ENCODE results near the gene ZNF48. TPM values are rescaled to one million over a fixed set of nuclear protein-coding genes. Genes with fewer than 3 reads are reported as not detected.

ZNF48 gene
- total RNA-seq, 1 experiment from 2014 or later: 20.5 TPM

DNA sequence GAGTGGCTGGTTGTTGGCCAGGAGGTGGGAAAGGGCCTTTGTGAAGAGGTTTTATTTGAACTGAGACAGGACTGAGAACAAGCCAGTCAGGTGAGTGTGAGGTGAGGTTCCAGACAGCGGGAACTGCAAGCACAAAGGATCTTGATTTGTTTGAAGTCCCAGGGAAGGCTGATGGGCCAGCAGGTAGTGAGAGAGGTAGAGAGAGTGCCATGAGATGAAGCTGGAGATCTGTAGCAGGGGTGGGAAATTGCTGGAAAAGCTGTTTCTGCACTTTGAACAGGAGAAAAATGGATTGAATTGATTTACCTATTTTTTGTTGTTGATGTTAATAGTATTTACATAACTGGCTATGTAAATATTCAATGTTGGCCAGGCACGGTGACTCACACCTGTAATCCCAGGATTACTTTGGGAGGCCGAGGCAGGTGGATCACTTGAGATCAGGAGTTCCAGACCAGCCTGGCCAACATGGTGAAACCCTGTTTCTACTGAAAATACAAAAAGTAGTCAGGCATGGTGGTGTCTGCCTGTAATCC lies 42.4 kb downstream of the ZNF48 start:
- no peak for DNase-seq
- H3K4me2 ChIP-seq (ENCODE audit: low read depth, low read length, poor library complexity, severe bottlenecking): no peak overlapping the region
- H3K27ac ChIP-seq (ENCODE audit: low read length): no peak overlapping the region
- no peak overlapping the region for H2AFZ ChIP-seq (ENCODE audit: low read length)
- peaks cover 16% of the 10 kb centered on the region for H3K4me1 ChIP-seq (ENCODE audit: low read length)
- no peaks in the 10 kb centered on the region for H3K27me3 ChIP-seq (ENCODE audit: low read length)
- H4K20me1 ChIP-seq (ENCODE audit: insufficient read depth, low read depth, low read length): no peaks in the 10 kb centered on the region
- no peaks in the 10 kb centered on the region for H3K79me2 ChIP-seq (ENCODE audit: low read length)
- H3K36me3 ChIP-seq (ENCODE audit: insufficient read depth, low read length): no peaks in the 10 kb centered on the region
- H3K9me3 ChIP-seq (ENCODE audit: low read length): no peaks in the 10 kb centered on the region
- H3K9me2 ChIP-seq (replicated peaks; ENCODE audit: insufficient read depth, low read length): no peaks in the 10 kb centered on the region
- H3K9ac ChIP-seq (ENCODE audit: low read length): no peak overlapping the region
- H3K4me3 ChIP-seq (ENCODE audit: low read length): no peak overlapping the region

DNA sequence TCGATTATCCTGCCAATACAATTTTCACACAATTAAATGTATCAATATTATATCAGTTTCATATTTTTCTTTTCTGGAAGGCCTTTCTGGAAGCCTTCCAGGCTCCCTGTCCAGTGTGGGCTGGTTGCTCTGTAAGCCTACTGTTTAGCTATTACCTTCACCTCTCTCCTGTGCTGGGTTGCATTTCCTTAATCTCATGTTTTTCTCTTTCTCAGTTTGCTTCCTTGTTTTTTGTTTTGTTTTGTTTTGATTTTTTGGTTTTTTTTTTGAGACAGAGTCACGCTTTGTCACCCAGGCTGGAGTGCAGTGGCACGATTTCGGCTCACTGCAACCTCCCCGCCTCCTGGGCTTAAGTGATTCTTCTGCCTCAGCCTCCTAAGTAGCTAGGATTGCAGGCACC lies 43.6 kb downstream of the ZNF48 start:
- Histone ChIP-seq H3K9me2 (replicated peaks; ENCODE audit: insufficient read depth, low read length) (no peaks in the 10 kb centered on the region), H3K4me2 (ENCODE audit: low read depth, low read length, poor library complexity, severe bottlenecking) (no peak overlapping the region), H4K20me1 (ENCODE audit: insufficient read depth, low read depth, low read length) (peaks cover 7% of the 10 kb centered on the region; the same call in 1 of the 2 replicates), H3K27me3 (ENCODE audit: low read length) (no peaks in the 10 kb centered on the region), H3K36me3 (ENCODE audit: insufficient read depth, low read length) (peaks cover 6% of the 10 kb centered on the region; the same call in 1 of the 2 replicates), H3K9me3 (ENCODE audit: low read length) (no peaks in the 10 kb centered on the region), H3K79me2 (ENCODE audit: low read length) (peaks cover 5% of the 10 kb centered on the region; the same call in 1 of the 2 replicates), H3K27ac (ENCODE audit: low read length) (no peak overlapping the region), H3K4me1 (ENCODE audit: low read length) (peaks cover 20% of the 10 kb centered on the region), H3K4me3 (ENCODE audit: low read length) (no peak overlapping the region), H3K9ac (ENCODE audit: low read length) (no peak overlapping the region), H2AFZ (ENCODE audit: low read length) (no peak overlapping the region)
- no peak for DNase-seq

DNA sequence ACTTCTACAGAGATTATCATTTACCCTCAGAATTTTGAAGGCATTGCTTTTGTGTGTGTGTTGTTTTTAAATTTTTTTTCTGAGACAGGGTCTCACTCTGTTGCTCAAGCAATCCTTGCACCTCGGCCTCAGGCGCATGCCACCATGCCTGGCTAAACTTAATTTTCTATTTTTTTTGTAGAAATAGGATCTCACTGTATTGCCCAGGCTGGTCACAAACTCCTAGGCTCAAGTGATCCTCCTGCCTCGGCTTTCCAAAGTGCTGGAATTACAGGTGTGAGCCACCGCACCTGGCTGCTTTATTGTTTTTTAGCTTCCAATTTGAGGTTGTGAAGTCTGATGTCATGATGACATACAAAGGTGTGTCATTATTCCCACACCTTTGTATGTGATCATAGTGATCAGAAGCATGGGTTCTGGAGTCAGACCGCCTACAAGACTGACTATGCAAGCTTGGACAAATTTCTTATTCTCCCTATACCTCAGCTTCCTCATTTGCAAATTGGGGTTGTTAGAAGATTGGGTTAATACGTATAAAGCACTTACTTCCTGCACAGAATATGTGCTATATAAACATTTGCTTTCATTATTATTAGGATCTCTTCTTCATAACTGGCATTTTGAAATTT lies 44.6 kb downstream of the ZNF48 start:
- no peaks in the 10 kb centered on the region for H3K9me3 ChIP-seq (ENCODE audit: low read length)
- peak overlapping the region; percentile 23 for H3K4me2 ChIP-seq (ENCODE audit: low read depth, low read length, poor library complexity, severe bottlenecking)
- peaks cover 15% of the 10 kb centered on the region for H3K79me2 ChIP-seq (ENCODE audit: low read length)
- H3K9me2 ChIP-seq (replicated peaks; ENCODE audit: insufficient read depth, low read length): no peaks in the 10 kb centered on the region
- H3K4me3 ChIP-seq (ENCODE audit: low read length): no peak overlapping the region
- H3K4me1 ChIP-seq (ENCODE audit: low read length): peaks cover 30% of the 10 kb centered on the region
- DNase-seq: peak; percentile 65
- no peak overlapping the region for H3K9ac ChIP-seq (ENCODE audit: low read length)
- H3K27me3 ChIP-seq (ENCODE audit: low read length): no peaks in the 10 kb centered on the region
- peaks cover 11% of the 10 kb centered on the region; the same call in 1 of the 2 replicates for H3K36me3 ChIP-seq (ENCODE audit: insufficient read depth, low read length)
- peaks cover 17% of the 10 kb centered on the region for H4K20me1 ChIP-seq (ENCODE audit: insufficient read depth, low read depth, low read length)
- H2AFZ ChIP-seq (ENCODE audit: low read length): no peak overlapping the region
- H3K27ac ChIP-seq (ENCODE audit: low read length): no peak overlapping the region

DNA sequence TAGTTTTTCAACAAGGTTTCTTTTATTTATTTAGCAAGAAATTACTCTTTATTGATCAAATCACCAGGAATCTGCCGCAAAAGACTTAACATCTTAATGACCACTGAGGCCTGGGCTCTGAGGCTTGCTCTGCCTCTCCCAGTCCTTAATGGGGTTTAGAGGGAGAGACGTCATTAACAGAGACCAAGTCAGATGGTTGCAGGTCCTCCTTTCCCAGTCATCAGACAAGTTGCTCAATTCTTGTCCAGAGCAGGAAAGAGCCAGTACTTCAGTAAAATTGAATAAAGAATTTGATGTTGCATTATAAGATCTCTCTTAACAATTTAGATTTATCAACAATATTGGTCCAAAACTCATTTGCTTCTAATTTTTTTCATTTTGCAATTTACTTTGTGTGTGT lies 48.4 kb downstream of the ZNF48 start:
- peak overlapping the region; percentile 97 for H3K4me2 ChIP-seq (ENCODE audit: low read depth, low read length, poor library complexity, severe bottlenecking)
- H4K20me1 ChIP-seq (ENCODE audit: insufficient read depth, low read depth, low read length): peaks cover 22% of the 10 kb centered on the region
- H3K79me2 ChIP-seq (ENCODE audit: low read length): peaks cover 23% of the 10 kb centered on the region
- no peaks in the 10 kb centered on the region for H3K9me2 ChIP-seq (replicated peaks; ENCODE audit: insufficient read depth, low read length)
- peaks cover 39% of the 10 kb centered on the region for H3K4me1 ChIP-seq (ENCODE audit: low read length)
- H3K4me3 ChIP-seq (ENCODE audit: low read length): no peak overlapping the region
- no peaks in the 10 kb centered on the region for H3K9me3 ChIP-seq (ENCODE audit: low read length)
- no peak overlapping the region for H2AFZ ChIP-seq (ENCODE audit: low read length)
- no peak overlapping the region for H3K27ac ChIP-seq (ENCODE audit: low read length)
- DNase-seq: no peak
- no peak overlapping the region for H3K9ac ChIP-seq (ENCODE audit: low read length)
- peaks cover 11% of the 10 kb centered on the region; the same call in 1 of the 2 replicates for H3K36me3 ChIP-seq (ENCODE audit: insufficient read depth, low read length)
- H3K27me3 ChIP-seq (ENCODE audit: low read length): no peaks in the 10 kb centered on the region

DNA sequence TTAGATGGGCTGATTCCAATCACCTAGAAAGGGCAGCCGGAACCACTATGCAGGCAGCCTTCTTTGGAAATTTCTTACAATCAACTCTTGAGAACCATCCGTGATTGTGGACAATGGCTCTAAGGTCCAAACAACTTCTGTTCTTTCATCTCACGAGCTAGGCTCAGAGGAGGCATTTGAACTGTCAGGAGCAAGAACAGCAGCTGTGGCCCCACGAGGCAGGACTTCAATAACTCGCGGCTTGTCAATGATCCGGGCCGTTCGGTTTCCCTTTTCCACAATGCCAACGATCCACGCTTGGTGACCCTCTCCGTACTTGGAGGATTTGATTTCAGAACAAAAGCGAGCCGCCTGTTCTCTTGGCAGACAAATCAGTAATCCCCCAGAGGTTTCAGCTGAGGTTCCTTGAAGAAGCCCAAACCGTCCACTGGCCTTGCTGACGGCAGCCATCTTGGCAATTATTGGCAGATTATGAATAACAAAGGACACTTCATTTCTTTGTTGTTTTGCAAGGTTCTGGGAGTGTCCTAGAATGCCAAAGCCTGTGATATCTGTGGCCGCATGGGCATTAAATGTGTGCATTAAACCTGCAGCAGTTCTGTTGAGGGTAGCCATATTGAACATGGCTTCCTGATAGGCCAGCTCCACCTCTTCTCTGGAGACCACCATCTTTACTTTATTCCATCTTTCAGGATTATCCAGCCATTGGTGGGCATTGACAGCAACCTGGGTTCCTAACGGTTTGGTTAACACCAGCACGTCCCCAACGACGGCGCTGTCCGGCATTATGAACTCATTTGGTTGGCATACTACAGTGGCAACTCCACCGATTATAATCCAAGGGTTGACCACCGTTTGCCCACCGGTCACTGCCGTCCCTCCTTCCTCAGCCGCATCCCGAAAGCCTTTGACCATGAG lies 49.3 kb downstream of the ZNF48 start:
- Histone ChIP-seq H2AFZ (ENCODE audit: low read length) (no peak overlapping the region), H3K9me3 (ENCODE audit: low read length) (no peaks in the 10 kb centered on the region), H3K4me1 (ENCODE audit: low read length) (peaks cover 34% of the 10 kb centered on the region), H3K27me3 (ENCODE audit: low read length) (no peaks in the 10 kb centered on the region), H3K4me2 (ENCODE audit: low read depth, low read length, poor library complexity, severe bottlenecking) (peak overlapping the region; percentile 97), H3K27ac (ENCODE audit: low read length) (no peak overlapping the region), H3K9ac (ENCODE audit: low read length) (peak overlapping the region; percentile 99), H3K9me2 (replicated peaks; ENCODE audit: insufficient read depth, low read length) (no peaks in the 10 kb centered on the region), H4K20me1 (ENCODE audit: insufficient read depth, low read depth, low read length) (peaks cover 22% of the 10 kb centered on the region), H3K36me3 (ENCODE audit: insufficient read depth, low read length) (peaks cover 11% of the 10 kb centered on the region; the same call in 1 of the 2 replicates), H3K4me3 (ENCODE audit: low read length) (peak overlapping the region; percentile 89), H3K79me2 (ENCODE audit: low read length) (peaks cover 23% of the 10 kb centered on the region)
- DNase-seq: no peak

DNA sequence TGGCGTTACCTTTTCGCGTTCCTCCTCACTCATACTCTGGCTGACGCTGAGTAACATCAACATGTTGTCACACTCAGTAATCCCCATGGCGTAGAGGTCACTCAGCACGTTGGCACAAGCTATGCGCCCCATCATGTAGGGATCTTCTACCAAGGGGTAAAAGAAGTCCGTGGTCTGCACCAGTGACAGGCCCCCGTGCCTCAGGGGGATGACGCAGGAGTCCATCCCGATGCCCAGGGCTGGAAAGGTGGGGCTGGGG lies 49.9 kb downstream of the ZNF48 start:
- H3K4me1 ChIP-seq (ENCODE audit: low read length): peaks cover 29% of the 10 kb centered on the region
- H4K20me1 ChIP-seq (ENCODE audit: insufficient read depth, low read depth, low read length): peaks cover 22% of the 10 kb centered on the region
- H3K27ac ChIP-seq (ENCODE audit: low read length): peak overlapping the region; percentile 75
- peak overlapping the region; percentile 99 for H3K9ac ChIP-seq (ENCODE audit: low read length)
- no peak for DNase-seq
- peak overlapping the region; percentile 89 for H3K4me3 ChIP-seq (ENCODE audit: low read length)
- peaks cover 11% of the 10 kb centered on the region; the same call in 1 of the 2 replicates for H3K36me3 ChIP-seq (ENCODE audit: insufficient read depth, low read length)
- peaks cover 23% of the 10 kb centered on the region for H3K79me2 ChIP-seq (ENCODE audit: low read length)
- H2AFZ ChIP-seq (ENCODE audit: low read length): peak overlapping the region; percentile 98; the same call in 1 of the 2 replicates
- no peaks in the 10 kb centered on the region for H3K27me3 ChIP-seq (ENCODE audit: low read length)
- no peaks in the 10 kb centered on the region for H3K9me2 ChIP-seq (replicated peaks; ENCODE audit: insufficient read depth, low read length)
- no peaks in the 10 kb centered on the region for H3K9me3 ChIP-seq (ENCODE audit: low read length)
- peak overlapping the region; percentile 97 for H3K4me2 ChIP-seq (ENCODE audit: low read depth, low read length, poor library complexity, severe bottlenecking)

DNA sequence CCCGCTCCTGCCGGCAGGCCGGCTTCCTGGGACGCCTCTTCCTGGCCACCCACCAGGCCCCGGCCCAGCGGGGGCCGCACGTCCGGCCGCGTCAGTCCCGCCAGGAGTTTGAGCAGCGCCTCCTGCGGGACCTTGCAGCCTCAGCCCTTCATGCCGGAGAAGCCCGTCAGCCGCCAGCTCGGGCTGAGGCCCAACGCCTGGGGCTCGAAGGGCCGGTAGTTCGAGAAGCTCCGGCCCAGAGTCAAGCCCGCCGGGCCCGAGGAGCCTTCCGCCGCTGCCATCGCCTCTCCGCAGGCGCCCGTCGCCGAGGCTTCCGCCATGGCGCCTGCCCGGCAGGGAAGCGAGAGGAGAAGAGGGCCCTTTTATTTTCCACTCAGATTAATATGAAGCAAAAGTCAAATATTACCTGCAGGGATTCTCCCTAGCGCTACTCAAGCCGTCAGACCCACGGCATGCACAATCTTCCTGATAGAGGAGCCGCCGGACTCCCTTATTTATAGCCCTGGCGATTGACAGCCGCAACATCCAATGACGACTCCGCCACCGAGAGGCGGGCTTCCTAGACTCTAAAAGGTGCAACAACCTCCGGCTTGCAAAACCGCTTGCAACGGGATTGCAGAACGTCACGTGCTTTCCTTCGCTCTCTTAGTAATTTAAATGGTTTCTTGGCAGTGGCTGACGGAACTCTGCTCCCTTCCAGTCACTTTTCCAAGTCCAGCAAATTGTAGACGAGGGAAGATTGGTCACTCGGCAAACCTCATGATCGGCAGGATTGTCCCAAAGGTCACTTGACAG lies 50.4 kb downstream of the ZNF48 start, which contains the start of gene SEPHS2:
TSS of gene SEPHS2 (minus strand) at position 467 of the 795 bp plus-strand sequence. CDS start at position 320, 147 bp downstream.
- Histone ChIP-seq H3K9me2 (replicated peaks; ENCODE audit: insufficient read depth, low read length) (no peaks in the 10 kb centered on the region), H4K20me1 (ENCODE audit: insufficient read depth, low read depth, low read length) (peaks cover 22% of the 10 kb centered on the region), H3K36me3 (ENCODE audit: insufficient read depth, low read length) (peaks cover 11% of the 10 kb centered on the region; the same call in 1 of the 2 replicates), H3K4me2 (ENCODE audit: low read depth, low read length, poor library complexity, severe bottlenecking) (peak within 1 kb of the TSS; percentile 97), H2AFZ (ENCODE audit: low read length) (peak within 1 kb of the TSS; percentile 98), H3K27ac (ENCODE audit: low read length) (peak within 1 kb of the TSS; percentile 75), H3K9ac (ENCODE audit: low read length) (peak within 1 kb of the TSS; percentile 99), H3K27me3 (ENCODE audit: low read length) (no peaks in the 10 kb centered on the region), H3K79me2 (ENCODE audit: low read length) (peaks cover 23% of the 10 kb centered on the region), H3K9me3 (ENCODE audit: low read length) (no peaks in the 10 kb centered on the region), H3K4me3 (ENCODE audit: low read length) (peak within 1 kb of the TSS; percentile 89), H3K4me1 (ENCODE audit: low read length) (peaks cover 23% of the 10 kb centered on the region)
- peak; percentile 99 for DNase-seq
